A549 (cell line): Measurements from ENCODE around the gene MDM1.

ENCODE experiments used
- CEBPB ChIP-seq, 2 experiments: fragments of >200 bp in 1 of 2; sonication (Bioruptor Twin) in 1 of 2; formaldehyde crosslinking in 1 of 2; IDR thresholded peaks; 2 replicates each; pipeline ENCODE4 v1.6.1; 2012 to 2016
- JUN ChIP-seq, 2 experiments: fragments of >200 bp; sonication (Bioruptor Twin); formaldehyde crosslinking; IDR thresholded peaks; 2 replicates in 1 of 2; 3 replicates in 1 of 2; pipeline ENCODE4 v1.6.1; 2016 to 2017
- RCOR1 ChIP-seq: fragments of 150-350 bp; IDR thresholded peaks from 2 replicates; pipeline ENCODE4 v1.6.1; 2014; ENCODE audit warnings: antibody characterized with exemption, low read length, low read depth
- TF ChIP-seq, protein P1 (sequence below): fragments of >200 bp; sonication (Bioruptor Twin); formaldehyde crosslinking; IDR thresholded peaks from 3 replicates; pipeline ENCODE4 v1.5.1; 2016
- TF ChIP-seq, protein P2 (sequence below): fragments of >200 bp; sonication (Bioruptor Twin); formaldehyde crosslinking; IDR thresholded peaks from 2 replicates; pipeline ENCODE4 v1.6.1; 2016
- TF ChIP-seq, protein P3 (sequence below): IDR thresholded peaks from 2 replicates; pipeline ENCODE4 v1.6.1; 2012; ENCODE audit warnings: low read depth, borderline replicate concordance
- TF ChIP-seq, protein P4 (sequence below): fragments of 200-600 bp; sonication (generic); IDR thresholded peaks from 2 replicates; pipeline ENCODE4 v1.6.1; 2016; ENCODE audit warnings: antibody characterized with exemption, mild to moderate bottlenecking, moderate library complexity

DNA sequence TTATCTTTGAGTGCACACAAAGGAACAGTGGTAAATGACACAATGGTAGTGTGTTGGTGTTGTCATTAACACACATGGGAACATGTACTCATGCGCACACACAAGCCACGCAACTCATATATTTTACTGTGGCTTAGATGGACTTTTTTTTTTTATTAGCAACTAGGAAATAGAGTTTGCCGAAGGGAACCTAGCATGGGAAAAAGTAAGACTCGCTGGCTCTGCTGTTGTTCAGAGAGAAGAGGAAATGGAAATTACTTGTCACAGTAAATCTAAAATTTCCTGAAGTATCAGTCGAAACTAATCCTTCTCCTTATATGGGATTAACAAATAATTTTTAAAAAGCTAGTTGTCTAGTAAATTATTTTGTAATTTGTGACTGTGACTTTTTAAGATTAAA, 45.1 kb downstream of the MDM1 start:
- TF ChIP-seq, protein P1, sequence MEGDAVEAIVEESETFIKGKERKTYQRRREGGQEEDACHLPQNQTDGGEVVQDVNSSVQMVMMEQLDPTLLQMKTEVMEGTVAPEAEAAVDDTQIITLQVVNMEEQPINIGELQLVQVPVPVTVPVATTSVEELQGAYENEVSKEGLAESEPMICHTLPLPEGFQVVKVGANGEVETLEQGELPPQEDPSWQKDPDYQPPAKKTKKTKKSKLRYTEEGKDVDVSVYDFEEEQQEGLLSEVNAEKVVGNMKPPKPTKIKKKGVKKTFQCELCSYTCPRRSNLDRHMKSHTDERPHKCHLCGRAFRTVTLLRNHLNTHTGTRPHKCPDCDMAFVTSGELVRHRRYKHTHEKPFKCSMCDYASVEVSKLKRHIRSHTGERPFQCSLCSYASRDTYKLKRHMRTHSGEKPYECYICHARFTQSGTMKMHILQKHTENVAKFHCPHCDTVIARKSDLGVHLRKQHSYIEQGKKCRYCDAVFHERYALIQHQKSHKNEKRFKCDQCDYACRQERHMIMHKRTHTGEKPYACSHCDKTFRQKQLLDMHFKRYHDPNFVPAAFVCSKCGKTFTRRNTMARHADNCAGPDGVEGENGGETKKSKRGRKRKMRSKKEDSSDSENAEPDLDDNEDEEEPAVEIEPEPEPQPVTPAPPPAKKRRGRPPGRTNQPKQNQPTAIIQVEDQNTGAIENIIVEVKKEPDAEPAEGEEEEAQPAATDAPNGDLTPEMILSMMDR, result no peak
- TF ChIP-seq RCOR1 (no peak), CEBPB (IDR thresholded peaks at IDR 0.05) (no peak), JUN (IDR thresholded peaks at IDR 0.05) (no peak)
- TF ChIP-seq, protein P2, sequence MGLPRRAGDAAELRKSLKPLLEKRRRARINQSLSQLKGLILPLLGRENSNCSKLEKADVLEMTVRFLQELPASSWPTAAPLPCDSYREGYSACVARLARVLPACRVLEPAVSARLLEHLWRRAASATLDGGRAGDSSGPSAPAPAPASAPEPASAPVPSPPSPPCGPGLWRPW, result no peak
- TF ChIP-seq, protein P3, sequence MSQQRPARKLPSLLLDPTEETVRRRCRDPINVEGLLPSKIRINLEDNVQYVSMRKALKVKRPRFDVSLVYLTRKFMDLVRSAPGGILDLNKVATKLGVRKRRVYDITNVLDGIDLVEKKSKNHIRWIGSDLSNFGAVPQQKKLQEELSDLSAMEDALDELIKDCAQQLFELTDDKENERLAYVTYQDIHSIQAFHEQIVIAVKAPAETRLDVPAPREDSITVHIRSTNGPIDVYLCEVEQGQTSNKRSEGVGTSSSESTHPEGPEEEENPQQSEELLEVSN, result no peak
- TF ChIP-seq, protein P4, sequence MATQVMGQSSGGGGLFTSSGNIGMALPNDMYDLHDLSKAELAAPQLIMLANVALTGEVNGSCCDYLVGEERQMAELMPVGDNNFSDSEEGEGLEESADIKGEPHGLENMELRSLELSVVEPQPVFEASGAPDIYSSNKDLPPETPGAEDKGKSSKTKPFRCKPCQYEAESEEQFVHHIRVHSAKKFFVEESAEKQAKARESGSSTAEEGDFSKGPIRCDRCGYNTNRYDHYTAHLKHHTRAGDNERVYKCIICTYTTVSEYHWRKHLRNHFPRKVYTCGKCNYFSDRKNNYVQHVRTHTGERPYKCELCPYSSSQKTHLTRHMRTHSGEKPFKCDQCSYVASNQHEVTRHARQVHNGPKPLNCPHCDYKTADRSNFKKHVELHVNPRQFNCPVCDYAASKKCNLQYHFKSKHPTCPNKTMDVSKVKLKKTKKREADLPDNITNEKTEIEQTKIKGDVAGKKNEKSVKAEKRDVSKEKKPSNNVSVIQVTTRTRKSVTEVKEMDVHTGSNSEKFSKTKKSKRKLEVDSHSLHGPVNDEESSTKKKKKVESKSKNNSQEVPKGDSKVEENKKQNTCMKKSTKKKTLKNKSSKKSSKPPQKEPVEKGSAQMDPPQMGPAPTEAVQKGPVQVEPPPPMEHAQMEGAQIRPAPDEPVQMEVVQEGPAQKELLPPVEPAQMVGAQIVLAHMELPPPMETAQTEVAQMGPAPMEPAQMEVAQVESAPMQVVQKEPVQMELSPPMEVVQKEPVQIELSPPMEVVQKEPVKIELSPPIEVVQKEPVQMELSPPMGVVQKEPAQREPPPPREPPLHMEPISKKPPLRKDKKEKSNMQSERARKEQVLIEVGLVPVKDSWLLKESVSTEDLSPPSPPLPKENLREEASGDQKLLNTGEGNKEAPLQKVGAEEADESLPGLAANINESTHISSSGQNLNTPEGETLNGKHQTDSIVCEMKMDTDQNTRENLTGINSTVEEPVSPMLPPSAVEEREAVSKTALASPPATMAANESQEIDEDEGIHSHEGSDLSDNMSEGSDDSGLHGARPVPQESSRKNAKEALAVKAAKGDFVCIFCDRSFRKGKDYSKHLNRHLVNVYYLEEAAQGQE, result no peak
